T-cell (primary cell): ENCODE data around the gene TMEM52B. TPM values are rescaled to one million over a fixed set of nuclear protein-coding genes. Genes with fewer than 3 reads are reported as not detected.

Experiments
- ATAC-seq, 4 experiments: fragments of 200-7000 bp in 3 of 4; fragments of 150-1000 bp in 1 of 4; cut with Tn5 transposase; replicated peaks in 1 of 4; 1 replicate in 3 of 4; 2 replicates in 1 of 4; pipeline ENCODE4 v1.10.0; 2021; ENCODE audit warnings: moderate library complexity in 3 of 4, mild to moderate bottlenecking in 2 of 4, moderate number of reproducible peaks in 1 of 4
- CTCF ChIA-PET, 2 donors: fragments of 300-600 bp; sonication (Branson Sonifier 250); formaldehyde crosslinking; loops; one replicate each; lab custom pipeline; 2022; ENCODE audit warnings: antibody characterized with exemption in 2 of 2; lab: Charles Lee
- POLR2A ChIA-PET, 2 donors: fragments of 300-600 bp; sonication (Branson Sonifier 250); formaldehyde crosslinking; loops; one replicate each; lab custom pipeline; 2022; ENCODE audit warnings: antibody characterized with exemption in 2 of 2; lab: Charles Lee
- DNase-seq, 35 experiments: peaks; one replicate each; pipeline versions ENCODE4 v3.0.0 to v3.0.0-alpha.2; 2013 to 2023
- H3K27ac ChIP-seq: one replicate; pipeline ENCODE4 v1.5.1; 2013; ENCODE audit warnings: low read length
- H3K27me3 ChIP-seq, 2 experiments: replicated peaks in 1 of 2; 1 replicate in 1 of 2; 2 replicates in 1 of 2; pipeline versions ENCODE4 v1.6.1 to v1.7.0; 2013; ENCODE audit warnings: low read length in 1 of 2, mixed read lengths in 1 of 2; ENCODE audit not compliant: control insufficient read depth in 2 of 2, insufficient read depth in 2 of 2; ENCODE audit errors: extremely low read depth in 1 of 2
- H3K36me3 ChIP-seq, 2 donors: 1 replicate in 1 of 2; 2 replicates in 1 of 2; pipeline versions ENCODE4 v1.6.1 to v1.7.0; 2013; ENCODE audit warnings: low read length in 1 of 2; ENCODE audit not compliant: control insufficient read depth in 2 of 2, insufficient read depth in 1 of 2; ENCODE audit errors: extremely low read depth in 1 of 2
- H3K4me1 ChIP-seq, 2 experiments: 1 replicate in 1 of 2; 2 replicates in 1 of 2; pipeline versions ENCODE4 v1.6.1 to v1.7.0; 2013; ENCODE audit warnings: low read length in 2 of 2, mixed read lengths in 1 of 2; ENCODE audit not compliant: insufficient read depth in 2 of 2, control insufficient read depth in 1 of 2; ENCODE audit errors: extremely low read depth in 1 of 2
- H3K4me3 ChIP-seq, 2 donors: 1 replicate in 1 of 2; 2 replicates in 1 of 2; pipeline versions ENCODE4 v1.5.1 to v1.7.0; 2013; ENCODE audit warnings: mild to moderate bottlenecking in 2 of 2, low read length in 1 of 2, moderate library complexity in 1 of 2; ENCODE audit not compliant: control insufficient read depth in 1 of 2; ENCODE audit errors: extremely low read depth in 1 of 2
- H3K9me3 ChIP-seq: 2 replicates; pipeline ENCODE4 v1.7.0; 2013
- H3K27ac Mint-ChIP-seq, 2 donors: one replicate each; pipeline ENCODE4 v1.8.0; 2020 to 2021; ENCODE audit warnings: mild to moderate bottlenecking in 2 of 2, mixed read lengths in 2 of 2
- H3K27me3 Mint-ChIP-seq, 2 donors: one replicate each; pipeline ENCODE4 v1.8.0; 2021 to 2022; ENCODE audit warnings: mixed read lengths in 2 of 2
- H3K36me3 Mint-ChIP-seq: one replicate; pipeline ENCODE4 v1.8.0; 2021; ENCODE audit warnings: mixed read lengths
- H3K4me1 Mint-ChIP-seq, 3 donors: one replicate each; pipeline ENCODE4 v1.8.0; 2020 to 2022; ENCODE audit warnings: mixed read lengths in 3 of 3, mild to moderate bottlenecking in 1 of 3
- H3K4me3 Mint-ChIP-seq, 3 donors: one replicate each; pipeline ENCODE4 v1.8.0; 2020 to 2022; ENCODE audit warnings: mild to moderate bottlenecking in 3 of 3, mixed read lengths in 3 of 3, moderate library complexity in 3 of 3
- H3K9me3 Mint-ChIP-seq, 3 donors: one replicate each; pipeline ENCODE4 v1.8.0; 2020 to 2022; ENCODE audit warnings: mixed read lengths in 3 of 3
- WGBS: methylation state at CpG from one replicate; pipeline ENCODE4 v1.1.5; 2013; ENCODE audit warnings: missing lambda C conversion rate; ENCODE audit not compliant: insufficient coverage; 5-methylcytosine and 5-hydroxymethylcytosine counted together
- total RNA-seq, 35 experiments: library from RNA in 6 of 35; stranded (reverse) in 6 of 35; fragments of 120-200 nt in 1 of 35; gene quantifications; one replicate each; pipeline versions ENCODE4 v1.2.1 to v1.2.4 and lab custom pipeline; 2013 to 2026

The TMEM52B gene
- total RNA-seq, 5 donors from 2014 or later (not counting 1 experiment from before 2014, with no cell fraction given) = not detected

DNA sequence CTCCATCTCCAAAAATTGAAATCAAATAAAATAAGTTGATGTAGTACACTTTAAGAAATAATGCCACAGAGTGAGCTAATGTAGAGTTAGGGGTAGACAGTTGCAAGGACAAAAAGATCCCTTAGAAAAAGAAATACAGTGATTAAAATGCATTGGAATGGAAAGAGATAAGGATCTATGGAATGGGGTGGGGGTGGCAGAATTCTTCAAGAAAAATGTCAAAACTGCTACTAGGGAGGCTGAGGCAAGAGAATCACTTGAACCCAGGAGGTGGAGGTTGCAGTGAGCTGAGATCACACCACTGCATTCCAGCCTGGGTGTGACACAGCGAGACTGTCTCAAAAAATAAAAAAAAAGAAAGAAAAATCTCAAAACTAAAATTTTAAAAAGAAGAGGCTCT, 13.4 kb upstream of the TMEM52B start:
- no peak for DNase-seq
- Mint-ChIP-seq H3K9me3 (no peaks in the 10 kb centered on the region), H3K4me1 (no peaks in the 10 kb centered on the region), H3K27ac (no peak overlapping the region), H3K4me3 (no peak overlapping the region), H3K36me3 (no peaks in the 10 kb centered on the region), H3K27me3 (peaks cover 0 to 2% of the 10 kb centered on the region in 2 donors)
- ChIA-PET CTCF (interaction anchor here in 1 of 2 donors (1.5 kb wide), 1 partner anchor 12 kb away, joined by 3 read pairs; no protein-coding TSS in a partner anchor), POLR2A (interaction anchor here in 1 of 2 donors (0.7 kb wide), 1 partner anchor 14 kb away, joined by 3 read pairs; no protein-coding TSS in a partner anchor)
- Histone ChIP-seq H3K27me3 (no peaks in the 10 kb centered on the region), H3K9me3 (no peaks in the 10 kb centered on the region), H3K36me3 (no peaks in the 10 kb centered on the region), H3K4me1 (no peaks in the 10 kb centered on the region), H3K27ac (no peak overlapping the region), H3K4me3 (no peak overlapping the region)
- ATAC-seq = no peak
- no CpG with 5 or more reads among the region's 1 CpG for WGBS

DNA sequence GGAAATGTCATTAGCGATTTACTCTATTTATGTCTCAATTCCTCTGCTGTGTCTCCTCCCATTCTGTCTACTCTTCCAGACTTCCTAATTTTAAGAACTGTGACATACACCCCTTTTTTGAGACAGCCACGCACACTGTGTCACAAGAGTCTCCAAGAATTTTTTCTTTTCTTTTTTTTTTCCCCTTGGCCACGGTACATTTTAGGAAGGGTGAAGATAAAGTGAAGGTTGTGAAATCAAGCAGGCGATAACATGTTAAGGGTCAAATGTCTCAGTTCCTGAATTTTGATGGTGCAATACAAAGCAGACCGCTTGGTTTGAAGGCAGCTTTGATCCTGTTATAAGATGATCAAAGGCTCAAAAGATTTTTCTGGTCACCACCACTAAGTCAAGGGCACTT, 11.2 kb upstream of the TMEM52B start:
- ChIA-PET CTCF (interaction anchor here in 1 of 2 donors (1.2 kb wide), 1 partner anchor 14 kb away, joined by 4 read pairs; no protein-coding TSS in a partner anchor), POLR2A (no interaction called here)
- Histone ChIP-seq H3K27me3 (no peaks in the 10 kb centered on the region), H3K36me3 (no peaks in the 10 kb centered on the region), H3K4me1 (no peaks in the 10 kb centered on the region), H3K4me3 (no peak overlapping the region), H3K9me3 (no peaks in the 10 kb centered on the region), H3K27ac (no peak overlapping the region)
- no peak overlapping the region for H3K27ac Mint-ChIP-seq
- no peaks in the 10 kb centered on the region for H3K9me3 Mint-ChIP-seq
- no peaks in the 10 kb centered on the region for H3K4me1 Mint-ChIP-seq
- H3K27me3 Mint-ChIP-seq = peaks cover 11 to 15% of the 10 kb centered on the region in 2 donors
- no peak overlapping the region for H3K4me3 Mint-ChIP-seq
- H3K36me3 Mint-ChIP-seq = no peaks in the 10 kb centered on the region
- no peak for ATAC-seq
- 100% methylated on average over 1 of the region's 5 CpGs for WGBS
- DNase-seq = no peak

DNA sequence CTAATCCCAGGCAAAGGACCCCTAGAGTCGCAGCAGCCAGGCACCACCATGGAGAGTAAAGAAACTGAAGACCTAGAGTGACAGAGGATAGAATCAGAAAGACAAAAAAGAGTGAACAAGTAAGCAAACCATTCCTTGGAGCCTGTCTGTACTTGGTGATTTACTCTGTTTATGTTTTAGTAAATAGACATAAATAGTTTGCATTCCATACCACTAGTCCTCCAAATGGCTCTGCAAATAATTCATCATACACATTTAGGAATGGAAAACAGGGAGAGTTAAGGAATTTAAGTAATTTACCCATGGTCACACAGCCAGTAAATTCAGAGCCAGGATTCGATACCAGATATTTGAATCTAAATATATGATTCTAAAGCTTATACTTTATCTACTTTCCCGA, 9.7 kb upstream of the TMEM52B start:
- Histone ChIP-seq H3K27me3 (no peaks in the 10 kb centered on the region), H3K4me3 (no peak overlapping the region), H3K27ac (no peak overlapping the region), H3K36me3 (no peaks in the 10 kb centered on the region), H3K4me1 (no peaks in the 10 kb centered on the region), H3K9me3 (no peaks in the 10 kb centered on the region)
- Mint-ChIP-seq H3K27me3 (peaks cover 15 to 20% of the 10 kb centered on the region in 2 donors), H3K27ac (no peak overlapping the region), H3K9me3 (no peaks in the 10 kb centered on the region), H3K36me3 (no peaks in the 10 kb centered on the region), H3K4me3 (no peak overlapping the region), H3K4me1 (no peaks in the 10 kb centered on the region)
- WGBS = 80% methylated on average over 1 of the region's 3 CpGs
- POLR2A ChIA-PET = no interaction called here
- DNase-seq (no peak), ATAC-seq (no peak)
- CTCF ChIA-PET = interaction anchor here in 1 of 2 donors (0.8 kb wide), 1 partner anchor 16 kb away, joined by 3 read pairs; no protein-coding TSS in a partner anchor

DNA sequence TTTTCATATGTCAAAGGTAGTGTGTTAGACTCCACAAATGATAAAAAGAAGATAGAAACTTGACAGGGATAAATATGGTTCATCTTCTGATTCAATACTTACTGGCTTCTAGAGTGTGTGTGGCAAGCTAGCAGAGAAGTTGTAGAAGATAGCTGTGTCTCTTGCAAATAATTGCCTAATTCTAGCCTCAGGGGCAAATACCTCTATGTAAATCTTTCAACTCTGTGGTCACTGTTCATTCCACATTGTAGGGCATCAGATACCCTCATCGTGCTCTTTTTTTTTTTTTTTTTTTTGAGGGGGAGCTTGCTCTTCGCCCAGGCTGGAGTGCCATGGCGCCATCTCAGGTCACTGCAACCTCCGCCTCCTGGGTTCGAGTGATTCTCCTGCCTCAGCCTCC, 8.6 kb upstream of the TMEM52B start:
- H3K27me3 Mint-ChIP-seq = peaks cover 26 to 28% of the 10 kb centered on the region in 2 donors
- 86% methylated on average over 5 of the region's 5 CpGs for WGBS
- H3K27ac ChIP-seq = no peak overlapping the region
- no peak overlapping the region for H3K27ac Mint-ChIP-seq
- no peak overlapping the region for H3K4me3 Mint-ChIP-seq
- H3K4me1 Mint-ChIP-seq = no peaks in the 10 kb centered on the region
- no peak overlapping the region for H3K4me3 ChIP-seq
- H3K9me3 Mint-ChIP-seq = no peaks in the 10 kb centered on the region
- H3K9me3 ChIP-seq = no peaks in the 10 kb centered on the region
- ATAC-seq = no peak
- CTCF ChIA-PET = no interaction called here
- no peaks in the 10 kb centered on the region for H3K36me3 Mint-ChIP-seq
- no peaks in the 10 kb centered on the region for H3K4me1 ChIP-seq
- no peaks in the 10 kb centered on the region for H3K27me3 ChIP-seq
- no peaks in the 10 kb centered on the region for H3K36me3 ChIP-seq
- POLR2A ChIA-PET = interaction anchor here in 1 of 2 donors (0.6 kb wide), 2 partner anchors 132 to 1276 kb away, joined by 3 read pairs; no protein-coding TSS in a partner anchor
- DNase-seq = no peak

GRCh38 chr12:10171973-10172728, 6.7 kb upstream of the TMEM52B start, which contains the start of gene OLR1:
Gene OLR1 (minus strand): TSS chr12:10172132. CDS start chr12:10172077, 55 bp downstream.
- DNase-seq (no peak), ATAC-seq (no peak)
- no peak within 1 kb of the TSS for H3K4me3 Mint-ChIP-seq
- Histone ChIP-seq H3K4me3 (no peak within 1 kb of the TSS), H3K27me3 (no peaks in the 10 kb centered on the region), H3K4me1 (no peaks in the 10 kb centered on the region), H3K27ac (no peak within 1 kb of the TSS), H3K36me3 (no peaks in the 10 kb centered on the region), H3K9me3 (no peaks in the 10 kb centered on the region)
- ChIA-PET CTCF (interaction anchor here in 1 of 2 donors (1.3 kb wide), 1 partner anchor 19 kb away, joined by 4 read pairs; no protein-coding TSS in a partner anchor), POLR2A (interaction anchor here in 1 of 2 donors (0.7 kb wide), 1 partner anchor 11 kb away, joined by 3 read pairs; no protein-coding TSS in a partner anchor)
- no peaks in the 10 kb centered on the region for H3K9me3 Mint-ChIP-seq
- WGBS = 82% methylated on average over 2 of the region's 7 CpGs
- no peaks in the 10 kb centered on the region for H3K36me3 Mint-ChIP-seq
- no peaks in the 10 kb centered on the region for H3K4me1 Mint-ChIP-seq
- peaks cover 26 to 33% of the 10 kb centered on the region in 2 donors for H3K27me3 Mint-ChIP-seq
- no peak within 1 kb of the TSS for H3K27ac Mint-ChIP-seq

DNA sequence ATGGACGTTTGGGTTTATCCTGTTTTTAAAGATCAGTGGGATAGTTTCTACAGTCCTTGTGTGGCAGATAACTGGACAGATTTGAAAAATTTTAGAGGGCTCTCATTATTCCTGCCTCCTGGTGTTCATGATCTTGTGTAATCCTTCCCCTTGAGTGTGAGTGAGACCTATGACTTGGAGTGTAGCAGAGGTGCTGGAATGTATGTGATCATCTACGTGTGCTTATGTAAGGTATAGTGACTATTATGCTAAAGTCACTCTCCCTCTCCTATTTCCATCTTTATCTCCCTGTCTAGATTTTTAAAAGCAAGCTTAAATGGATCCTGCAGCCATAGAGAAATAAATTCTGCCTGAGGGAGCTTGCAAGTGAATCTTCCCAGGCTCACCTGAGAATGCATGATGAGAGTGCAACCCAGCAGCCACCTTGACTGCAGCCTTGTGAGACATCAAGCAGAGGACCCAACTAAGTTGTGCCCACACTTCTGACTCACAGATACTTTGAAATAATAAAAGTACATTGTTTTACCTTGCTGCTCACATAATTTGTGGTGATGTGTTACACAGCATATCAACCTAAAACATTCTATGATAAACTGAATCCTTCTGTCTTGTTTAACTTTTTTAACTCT, 3.7 kb upstream of the TMEM52B start:
- H3K27me3 Mint-ChIP-seq = peaks cover 30 to 38% of the 10 kb centered on the region in 2 donors
- ATAC-seq = no peak
- Histone ChIP-seq H3K27me3 (peaks cover 0 to 2% of the 10 kb centered on the region in 2 experiments), H3K27ac (no peak overlapping the region), H3K36me3 (no peaks in the 10 kb centered on the region), H3K4me1 (no peaks in the 10 kb centered on the region), H3K9me3 (no peaks in the 10 kb centered on the region), H3K4me3 (no peak overlapping the region)
- no peaks in the 10 kb centered on the region for H3K9me3 Mint-ChIP-seq
- no peak for DNase-seq
- H3K4me1 Mint-ChIP-seq = no peaks in the 10 kb centered on the region
- POLR2A ChIA-PET = no interaction called here
- H3K27ac Mint-ChIP-seq = no peak overlapping the region
- WGBS = no CpG with 5 or more reads among the region's 2 CpGs
- no peaks in the 10 kb centered on the region for H3K36me3 Mint-ChIP-seq
- CTCF ChIA-PET = no interaction called here
- no peak overlapping the region for H3K4me3 Mint-ChIP-seq
